H9 (cell line): ENCODE results near the gene THSD7B. TPM values are rescaled to one million over a fixed set of nuclear protein-coding genes. Genes with fewer than 3 reads are reported as not detected.

Source experiments
- DNase-seq: peaks from one replicate; pipeline ENCODE4 v3.0.0-alpha.2; 2017
- H2AFZ ChIP-seq: one replicate; pipeline ENCODE4 v1.6.1; 2013; ENCODE audit warnings: mild to moderate bottlenecking, low read length, control low read depth, moderate library complexity
- H2AK5ac ChIP-seq: 2 replicates; pipeline ENCODE4 v1.6.1; 2013; ENCODE audit warnings: low read length, control low read depth, mixed read lengths; ENCODE audit not compliant: insufficient read length
- H2BK120ac ChIP-seq: one replicate; pipeline ENCODE4 v1.6.1; 2013; ENCODE audit warnings: low read depth, mild to moderate bottlenecking, low read length, control low read depth, inconsistent platforms; ENCODE audit not compliant: poor library complexity, severe bottlenecking
- H2BK12ac ChIP-seq: 2 replicates; pipeline ENCODE4 v1.6.1; 2013; ENCODE audit warnings: low read length, control low read depth, mixed read lengths, low read depth; ENCODE audit not compliant: insufficient read length
- H2BK15ac ChIP-seq: 2 replicates; pipeline ENCODE4 v1.6.1; 2013; ENCODE audit warnings: low read depth, low read length, control low read depth
- H2BK20ac ChIP-seq: one replicate; pipeline ENCODE4 v1.6.1; 2013; ENCODE audit warnings: low read depth, mild to moderate bottlenecking, low read length, control low read depth, inconsistent platforms; ENCODE audit not compliant: poor library complexity, severe bottlenecking
- H2BK5ac ChIP-seq: 2 replicates; pipeline ENCODE4 v1.6.1; 2013; ENCODE audit warnings: low read length, control low read depth, mixed read lengths; ENCODE audit not compliant: insufficient read length
- H3K14ac ChIP-seq: 2 replicates; pipeline ENCODE4 v1.6.1; 2013; ENCODE audit warnings: low read length, control low read depth; ENCODE audit not compliant: insufficient read depth
- H3K18ac ChIP-seq: 2 replicates; pipeline ENCODE4 v1.6.1; 2013; ENCODE audit warnings: low read depth, mild to moderate bottlenecking, mixed read lengths, low read length, control low read depth; ENCODE audit not compliant: insufficient read length
- H3K23ac ChIP-seq: 2 replicates; pipeline ENCODE4 v1.6.1; 2013; ENCODE audit warnings: low read length, control low read depth, mixed read lengths, low read depth; ENCODE audit not compliant: insufficient read length
- H3K23me2 ChIP-seq: 2 replicates; pipeline ENCODE4 v1.6.1; 2013; ENCODE audit warnings: low read depth, mild to moderate bottlenecking, mixed read lengths, low read length, control low read depth; ENCODE audit not compliant: insufficient read length, poor library complexity, severe bottlenecking
- H3K27ac ChIP-seq: 2 replicates; pipeline ENCODE4 v1.5.1; 2013; ENCODE audit warnings: low read length, control low read depth, mixed read lengths, low read depth; ENCODE audit not compliant: insufficient read length
- H3K27me3 ChIP-seq: 2 replicates; pipeline ENCODE4 v1.6.1; 2013; ENCODE audit warnings: low read length, control low read depth, inconsistent platforms; ENCODE audit not compliant: insufficient read depth
- H3K4ac ChIP-seq: 2 replicates; pipeline ENCODE4 v1.6.1; 2013; ENCODE audit warnings: low read depth, mild to moderate bottlenecking, control low read depth, inconsistent platforms, low read length, moderate library complexity
- H3K4me1 ChIP-seq: 2 replicates; pipeline ENCODE4 v1.6.1; 2013; ENCODE audit warnings: low read length, control low read depth, inconsistent platforms; ENCODE audit not compliant: insufficient read depth
- H3K4me2 ChIP-seq: 2 replicates; pipeline ENCODE4 v1.6.1; 2013; ENCODE audit warnings: low read length, control low read depth, mixed read lengths; ENCODE audit not compliant: insufficient read length, insufficient read depth
- H3K56ac ChIP-seq: 2 replicates; pipeline ENCODE4 v1.6.1; 2013; ENCODE audit warnings: low read depth, mild to moderate bottlenecking, mixed read lengths, low read length, control low read depth; ENCODE audit not compliant: insufficient read length
- H3K79me1 ChIP-seq: 2 replicates; pipeline ENCODE4 v1.6.1; 2013; ENCODE audit warnings: low read depth, mild to moderate bottlenecking, moderate library complexity, low read length, control low read depth, inconsistent platforms; ENCODE audit not compliant: insufficient read depth, poor library complexity, severe bottlenecking
- H3K79me2 ChIP-seq: 2 replicates; pipeline ENCODE4 v1.6.1; 2013; ENCODE audit warnings: low read length, control low read depth, inconsistent platforms; ENCODE audit not compliant: insufficient read depth
- H3K9ac ChIP-seq: 2 replicates; pipeline ENCODE4 v1.6.1; 2013; ENCODE audit warnings: low read length, control low read depth, mixed read lengths; ENCODE audit not compliant: insufficient read length; ENCODE audit errors: extremely low read depth
- H3K9me3 ChIP-seq: one replicate; pipeline ENCODE4 v1.6.1; 2013; ENCODE audit warnings: low read depth, low read length, inconsistent platforms; ENCODE audit not compliant: control insufficient read depth
- H3T11ph ChIP-seq: one replicate; pipeline ENCODE4 v1.6.1; 2013; ENCODE audit warnings: mild to moderate bottlenecking, low read length, control low read depth, inconsistent platforms
- H4K20me1 ChIP-seq: one replicate; pipeline ENCODE4 v1.6.1; 2013; ENCODE audit not compliant: control insufficient read depth, insufficient read length, insufficient read depth
- H4K5ac ChIP-seq: 2 replicates; pipeline ENCODE4 v1.6.1; 2013; ENCODE audit warnings: low read depth, mild to moderate bottlenecking, mixed read lengths, low read length, control low read depth; ENCODE audit not compliant: insufficient read length
- H4K8ac ChIP-seq: replicated peaks from 2 replicates; pipeline ENCODE4 v1.6.1; 2013; ENCODE audit warnings: low read length, control low read depth, mixed read lengths, low read depth; ENCODE audit not compliant: insufficient read length
- H4K91ac ChIP-seq: 2 replicates; pipeline ENCODE4 v1.6.1; 2013; ENCODE audit warnings: low read depth, mild to moderate bottlenecking, moderate library complexity, mixed read lengths, low read length, control low read depth; ENCODE audit not compliant: insufficient read length
- H3K27ac Mint-ChIP-seq, 3 experiments: 2 replicates in 2 of 3; 3 replicates in 1 of 3; pipeline ENCODE4 v1.8.0; 2020 to 2021; ENCODE audit warnings: mixed read lengths in 3 of 3, mild to moderate bottlenecking in 1 of 3, moderate library complexity in 1 of 3
- H3K27me3 Mint-ChIP-seq: 2 replicates; pipeline ENCODE4 v1.8.0; 2021; ENCODE audit warnings: low read depth, mild to moderate bottlenecking, moderate library complexity, mixed read lengths
- H3K36me3 Mint-ChIP-seq, 3 experiments: 2 replicates in 2 of 3; 3 replicates in 1 of 3; pipeline ENCODE4 v1.8.0; 2020 to 2021; ENCODE audit warnings: low read depth in 3 of 3, mixed read lengths in 3 of 3; ENCODE audit not compliant: insufficient read depth in 1 of 3
- H3K4me1 Mint-ChIP-seq, 2 experiments: 2 replicates each; pipeline ENCODE4 v1.8.0; 2020; ENCODE audit warnings: mixed read lengths in 2 of 2
- H3K4me3 Mint-ChIP-seq, 2 experiments: 2 replicates in 1 of 2; 3 replicates in 1 of 2; pipeline ENCODE4 v1.8.0; 2020 to 2021; ENCODE audit warnings: mild to moderate bottlenecking in 2 of 2, mixed read lengths in 2 of 2, moderate library complexity in 1 of 2
- H3K9me3 Mint-ChIP-seq, 2 experiments: 2 replicates in 1 of 2; 3 replicates in 1 of 2; pipeline ENCODE4 v1.8.0; 2020; ENCODE audit warnings: mild to moderate bottlenecking in 2 of 2, mixed read lengths in 2 of 2, moderate library complexity in 1 of 2
- WGBS: extraction: QIAGEN DNeasy Blood & Tissue Kit; methylation state at CpG from one replicate; pipeline ENCODE4 v1.1.7; 2013; ENCODE audit warnings: missing lambda C conversion rate, low lambda C conversion rate, mixed read lengths; ENCODE audit not compliant: insufficient read length; ENCODE audit errors: extremely low coverage; 5-methylcytosine and 5-hydroxymethylcytosine counted together
- total RNA-seq: library from RNA; stranded (reverse); gene quantifications from 2 replicates; pipeline ENCODE4 v1.2.1, GENCODE V29; 2021
- TF ChIP-seq, protein P1 (sequence below): fragments of 200-600 bp; sonication (generic); conservative IDR thresholded peaks from 3 replicates; pipeline ENCODE4 v1.8.0; 2021; ENCODE audit warnings: antibody characterized with exemption, mild to moderate bottlenecking

The THSD7B gene
- total RNA-seq, 1 experiment from 2014 or later, result 0.85 TPM

DNA sequence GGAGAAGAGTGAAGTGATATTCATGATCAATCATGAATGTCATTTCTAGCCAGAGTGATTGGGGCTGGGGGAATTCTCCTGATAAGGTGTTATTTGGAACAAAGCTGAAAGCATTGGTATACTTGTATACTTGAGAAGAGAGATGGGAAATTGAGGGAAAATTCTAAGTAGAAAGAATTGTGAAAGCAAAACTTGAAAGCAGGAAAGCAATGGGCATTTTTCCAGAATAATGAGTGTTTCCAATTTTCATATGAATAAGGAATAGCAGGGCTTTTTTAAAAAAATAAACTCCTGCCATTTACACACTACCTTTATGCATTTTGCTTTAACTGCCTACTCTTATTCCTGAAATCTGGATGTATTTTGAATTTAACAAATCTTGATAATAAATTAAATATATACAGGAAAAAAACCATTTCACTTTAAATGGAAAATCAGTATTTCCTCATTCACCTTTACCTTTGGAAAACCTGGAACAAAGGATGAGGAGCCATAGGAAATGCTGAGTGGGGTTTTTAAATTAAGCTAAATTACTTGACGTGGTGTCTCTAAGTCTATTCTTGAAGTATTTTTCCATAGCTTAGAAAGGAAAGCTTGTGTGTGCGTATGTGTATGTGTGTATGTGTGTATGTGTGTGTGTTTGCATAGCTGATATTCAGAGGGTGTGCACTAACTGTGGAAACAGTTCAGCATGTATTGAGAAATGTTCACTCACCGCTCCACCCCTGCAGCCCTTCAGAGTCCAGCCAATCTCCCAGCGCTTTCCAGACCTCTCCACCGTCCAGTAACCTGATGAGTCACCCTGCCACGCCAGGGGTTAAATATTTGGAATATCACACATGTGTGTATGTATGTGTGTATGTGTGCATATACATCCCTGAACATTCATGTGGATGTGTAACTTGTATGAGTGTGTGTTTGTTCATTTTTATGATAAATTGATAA is 427.3 kb downstream of the THSD7B start:
- Mint-ChIP-seq H3K9me3 (no peaks in the 10 kb centered on the region; a peak in 1 of 5 replicates), H3K27me3 (peaks cover 17% of the 10 kb centered on the region), H3K36me3 (no peaks in the 10 kb centered on the region), H3K4me3 (no peak overlapping the region), H3K27ac (no peak overlapping the region), H3K4me1 (peaks cover 21 to 26% of the 10 kb centered on the region in 2 experiments)
- no peak overlapping the region for H3K14ac ChIP-seq
- no peaks in the 10 kb centered on the region for H3K79me1 ChIP-seq
- DNase-seq, result no peak
- H2BK20ac ChIP-seq, result no peak overlapping the region
- H4K8ac ChIP-seq, result no peak overlapping the region
- H3K4me2 ChIP-seq, result no peak overlapping the region
- H4K5ac ChIP-seq, result no peak overlapping the region
- no peak overlapping the region for H2AK5ac ChIP-seq
- H3K27me3 ChIP-seq, result no peaks in the 10 kb centered on the region
- H3K4ac ChIP-seq, result no peak overlapping the region
- no peak overlapping the region for H2BK5ac ChIP-seq
- no peak overlapping the region for H3K23ac ChIP-seq
- H3K56ac ChIP-seq, result no peak overlapping the region
- H2AFZ ChIP-seq, result no peak overlapping the region
- H3K79me2 ChIP-seq, result no peaks in the 10 kb centered on the region
- H3K9me3 ChIP-seq, result no peaks in the 10 kb centered on the region
- H4K91ac ChIP-seq, result no peak overlapping the region
- no peaks in the 10 kb centered on the region for H3K4me1 ChIP-seq
- H3K23me2 ChIP-seq, result no peaks in the 10 kb centered on the region
- no peak overlapping the region for H2BK15ac ChIP-seq
- no peak overlapping the region for H2BK120ac ChIP-seq
- WGBS, result no CpG with 5 or more reads among the region's 6 CpGs
- no peak overlapping the region for H3T11ph ChIP-seq
- H3K18ac ChIP-seq, result no peak overlapping the region
- no peak overlapping the region for H3K27ac ChIP-seq
- TF ChIP-seq, protein P1, sequence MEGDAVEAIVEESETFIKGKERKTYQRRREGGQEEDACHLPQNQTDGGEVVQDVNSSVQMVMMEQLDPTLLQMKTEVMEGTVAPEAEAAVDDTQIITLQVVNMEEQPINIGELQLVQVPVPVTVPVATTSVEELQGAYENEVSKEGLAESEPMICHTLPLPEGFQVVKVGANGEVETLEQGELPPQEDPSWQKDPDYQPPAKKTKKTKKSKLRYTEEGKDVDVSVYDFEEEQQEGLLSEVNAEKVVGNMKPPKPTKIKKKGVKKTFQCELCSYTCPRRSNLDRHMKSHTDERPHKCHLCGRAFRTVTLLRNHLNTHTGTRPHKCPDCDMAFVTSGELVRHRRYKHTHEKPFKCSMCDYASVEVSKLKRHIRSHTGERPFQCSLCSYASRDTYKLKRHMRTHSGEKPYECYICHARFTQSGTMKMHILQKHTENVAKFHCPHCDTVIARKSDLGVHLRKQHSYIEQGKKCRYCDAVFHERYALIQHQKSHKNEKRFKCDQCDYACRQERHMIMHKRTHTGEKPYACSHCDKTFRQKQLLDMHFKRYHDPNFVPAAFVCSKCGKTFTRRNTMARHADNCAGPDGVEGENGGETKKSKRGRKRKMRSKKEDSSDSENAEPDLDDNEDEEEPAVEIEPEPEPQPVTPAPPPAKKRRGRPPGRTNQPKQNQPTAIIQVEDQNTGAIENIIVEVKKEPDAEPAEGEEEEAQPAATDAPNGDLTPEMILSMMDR, result no peak
- H3K9ac ChIP-seq, result no peak overlapping the region
- H2BK12ac ChIP-seq, result no peak overlapping the region
- no peaks in the 10 kb centered on the region for H4K20me1 ChIP-seq
